ENCODE measurements around the gene GNAT1.

Gene GNAT1

GRCh38 chr3:50215529-50215928, 24.1 kb downstream of the GNAT1 start:
- Histone ChIP-seq H3K9me3 (ENCODE audit: control insufficient read depth in 1 of 2, low read length in 2 of 2) (no peaks in the 10 kb centered on the region), H3K4me1 (ENCODE audit: control insufficient read depth in 1 of 2, insufficient read depth in 2 of 2, low read length in 2 of 2) (no peaks in the 10 kb centered on the region), H3K27ac (ENCODE audit: low read length) (no peak overlapping the region), H3K4me3 (ENCODE audit: low read depth in 1 of 2, low read length in 2 of 2) (no peak overlapping the region), H3K27me3 (ENCODE audit: low read depth, low read length) (no peaks in the 10 kb centered on the region), H3K36me3 (ENCODE audit: control insufficient read depth in 1 of 2, insufficient read depth in 2 of 2, low read length in 2 of 2) (no peaks in the 10 kb centered on the region)

DNA sequence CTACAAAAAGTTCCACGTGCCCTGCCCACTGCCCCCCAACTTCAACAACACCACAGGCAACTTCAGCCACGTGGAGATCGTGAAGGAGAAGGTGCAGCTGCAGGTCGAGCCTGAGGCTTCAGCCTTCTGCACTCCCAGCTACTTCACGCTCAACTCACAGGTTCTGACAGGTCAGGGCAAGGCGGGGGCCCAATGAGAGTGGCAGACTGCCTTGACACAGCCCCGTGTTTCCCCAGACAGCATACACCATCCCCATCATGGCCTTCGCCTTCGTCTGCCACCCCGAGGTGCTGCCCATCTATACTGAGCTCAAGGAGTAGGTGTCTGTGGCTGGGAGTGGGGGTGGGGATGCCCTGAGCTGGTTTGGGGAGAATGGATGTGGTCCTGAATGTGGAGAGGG, 26.3 kb downstream of the GNAT1 start:
- Histone ChIP-seq H3K27ac (ENCODE audit: low read length) (no peak overlapping the region), H3K36me3 (ENCODE audit: control insufficient read depth in 1 of 2, insufficient read depth in 2 of 2, low read length in 2 of 2) (no peaks in the 10 kb centered on the region), H3K27me3 (ENCODE audit: low read depth, low read length) (no peaks in the 10 kb centered on the region), H3K9me3 (ENCODE audit: control insufficient read depth in 1 of 2, low read length in 2 of 2) (no peaks in the 10 kb centered on the region), H3K4me3 (ENCODE audit: low read depth in 1 of 2, low read length in 2 of 2) (no peak overlapping the region), H3K4me1 (ENCODE audit: control insufficient read depth in 1 of 2, insufficient read depth in 2 of 2, low read length in 2 of 2) (no peaks in the 10 kb centered on the region)

GRCh38 chr3:50218448-50218847, 27.0 kb downstream of the GNAT1 start:
- Histone ChIP-seq H3K4me3 (ENCODE audit: low read depth in 1 of 2, low read length in 2 of 2) (no peak overlapping the region), H3K4me1 (ENCODE audit: control insufficient read depth in 1 of 2, insufficient read depth in 2 of 2, low read length in 2 of 2) (no peaks in the 10 kb centered on the region), H3K9me3 (ENCODE audit: control insufficient read depth in 1 of 2, low read length in 2 of 2) (no peaks in the 10 kb centered on the region), H3K27ac (ENCODE audit: low read length) (no peak overlapping the region), H3K36me3 (ENCODE audit: control insufficient read depth in 1 of 2, insufficient read depth in 2 of 2, low read length in 2 of 2) (no peaks in the 10 kb centered on the region), H3K27me3 (ENCODE audit: low read depth, low read length) (no peaks in the 10 kb centered on the region)

- Histone ChIP-seq H3K4me3 (ENCODE audit: low read depth in 1 of 2, low read length in 2 of 2) (no peak overlapping the region), H3K27me3 (ENCODE audit: low read depth, low read length) (no peaks in the 10 kb centered on the region), H3K27ac (ENCODE audit: low read length) (no peak overlapping the region), H3K9me3 (ENCODE audit: control insufficient read depth in 1 of 2, low read length in 2 of 2) (no peaks in the 10 kb centered on the region), H3K4me1 (ENCODE audit: control insufficient read depth in 1 of 2, insufficient read depth in 2 of 2, low read length in 2 of 2) (no peaks in the 10 kb centered on the region), H3K36me3 (ENCODE audit: control insufficient read depth in 1 of 2, insufficient read depth in 2 of 2, low read length in 2 of 2) (no peaks in the 10 kb centered on the region)
Observed at GRCh38 chr3:50219285-50219684, 27.9 kb downstream of the GNAT1 start.

DNA sequence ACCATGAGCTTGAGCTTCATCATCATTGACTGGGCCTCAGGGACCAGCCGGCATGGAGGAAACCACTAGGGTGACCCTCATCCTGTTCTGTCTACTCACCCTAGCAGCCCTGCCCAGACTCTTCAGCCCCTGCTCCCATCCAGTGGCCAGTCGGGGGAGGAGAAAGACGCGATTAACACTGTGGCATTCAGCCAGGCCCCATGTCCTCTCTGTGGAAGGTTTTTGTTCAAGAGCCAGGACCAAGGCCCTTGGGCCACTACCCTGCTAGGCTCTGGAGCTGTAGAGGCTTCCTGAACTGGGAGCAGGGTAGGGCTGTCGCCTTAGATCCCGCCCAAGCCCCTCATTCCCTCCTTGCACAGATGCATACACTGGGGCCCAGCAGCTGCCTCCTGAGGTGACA, 28.7 kb downstream of the GNAT1 start:
- no peak overlapping the region for H3K4me3 ChIP-seq (ENCODE audit: low read depth in 1 of 2, low read length in 2 of 2)
- no peaks in the 10 kb centered on the region for H3K27me3 ChIP-seq (ENCODE audit: low read depth, low read length)
- H3K4me1 ChIP-seq (ENCODE audit: control insufficient read depth in 1 of 2, insufficient read depth in 2 of 2, low read length in 2 of 2): no peaks in the 10 kb centered on the region
- H3K27ac ChIP-seq (ENCODE audit: low read length): no peak overlapping the region
- no peaks in the 10 kb centered on the region for H3K9me3 ChIP-seq (ENCODE audit: control insufficient read depth in 1 of 2, low read length in 2 of 2)
- no peaks in the 10 kb centered on the region for H3K36me3 ChIP-seq (ENCODE audit: control insufficient read depth in 1 of 2, insufficient read depth in 2 of 2, low read length in 2 of 2)

DNA sequence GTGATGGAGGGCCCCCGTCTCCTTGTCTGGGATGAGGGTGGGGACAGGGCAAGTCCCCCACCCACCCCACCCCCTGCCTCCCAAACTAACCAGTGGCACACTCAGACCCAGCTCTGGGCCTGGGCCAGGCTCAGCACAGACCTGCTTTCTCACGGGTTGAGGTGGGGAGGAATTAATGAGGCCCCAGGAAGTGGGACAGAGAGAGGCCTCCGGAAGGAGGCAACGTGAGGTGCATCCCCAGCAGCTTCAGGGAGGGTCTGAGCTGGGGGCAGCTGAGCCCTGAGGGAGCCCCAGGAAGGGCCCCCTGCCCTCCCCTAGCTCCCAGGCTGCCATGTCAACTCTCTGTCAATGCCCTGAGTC, 29.6 kb downstream of the GNAT1 start:
- no peaks in the 10 kb centered on the region for H3K9me3 ChIP-seq (ENCODE audit: control insufficient read depth in 1 of 2, low read length in 2 of 2)
- no peaks in the 10 kb centered on the region for H3K27me3 ChIP-seq (ENCODE audit: low read depth, low read length)
- no peak overlapping the region for H3K4me3 ChIP-seq (ENCODE audit: low read depth in 1 of 2, low read length in 2 of 2)
- no peak overlapping the region for H3K27ac ChIP-seq (ENCODE audit: low read length)
- H3K4me1 ChIP-seq (ENCODE audit: control insufficient read depth in 1 of 2, insufficient read depth in 2 of 2, low read length in 2 of 2): peaks cover 0 to under 1% of the 10 kb centered on the region in 2 donors
- H3K36me3 ChIP-seq (ENCODE audit: control insufficient read depth in 1 of 2, insufficient read depth in 2 of 2, low read length in 2 of 2): no peaks in the 10 kb centered on the region

GRCh38 chr3:50221411-50222168, 30.2 kb downstream of the GNAT1 start:
- H3K4me1 ChIP-seq (ENCODE audit: control insufficient read depth in 1 of 2, insufficient read depth in 2 of 2, low read length in 2 of 2): peaks cover 0 to 4% of the 10 kb centered on the region in 2 donors
- no peak overlapping the region for H3K4me3 ChIP-seq (ENCODE audit: low read depth in 1 of 2, low read length in 2 of 2)
- no peaks in the 10 kb centered on the region for H3K27me3 ChIP-seq (ENCODE audit: low read depth, low read length)
- H3K27ac ChIP-seq (ENCODE audit: low read length): no peak overlapping the region
- no peaks in the 10 kb centered on the region for H3K9me3 ChIP-seq (ENCODE audit: control insufficient read depth in 1 of 2, low read length in 2 of 2)
- no peaks in the 10 kb centered on the region for H3K36me3 ChIP-seq (ENCODE audit: control insufficient read depth in 1 of 2, insufficient read depth in 2 of 2, low read length in 2 of 2)

- peaks cover 0 to 9% of the 10 kb centered on the region in 2 donors for H3K4me1 ChIP-seq (ENCODE audit: control insufficient read depth in 1 of 2, insufficient read depth in 2 of 2, low read length in 2 of 2)
- no peaks in the 10 kb centered on the region for H3K9me3 ChIP-seq (ENCODE audit: control insufficient read depth in 1 of 2, low read length in 2 of 2)
- H3K36me3 ChIP-seq (ENCODE audit: control insufficient read depth in 1 of 2, insufficient read depth in 2 of 2, low read length in 2 of 2): no peaks in the 10 kb centered on the region
- no peaks in the 10 kb centered on the region for H3K27me3 ChIP-seq (ENCODE audit: low read depth, low read length)
- H3K27ac ChIP-seq (ENCODE audit: low read length): no peak overlapping the region
- H3K4me3 ChIP-seq (ENCODE audit: low read depth in 1 of 2, low read length in 2 of 2): no peak overlapping the region
Observed at GRCh38 chr3:50222169-50222528, 30.7 kb downstream of the GNAT1 start.

DNA sequence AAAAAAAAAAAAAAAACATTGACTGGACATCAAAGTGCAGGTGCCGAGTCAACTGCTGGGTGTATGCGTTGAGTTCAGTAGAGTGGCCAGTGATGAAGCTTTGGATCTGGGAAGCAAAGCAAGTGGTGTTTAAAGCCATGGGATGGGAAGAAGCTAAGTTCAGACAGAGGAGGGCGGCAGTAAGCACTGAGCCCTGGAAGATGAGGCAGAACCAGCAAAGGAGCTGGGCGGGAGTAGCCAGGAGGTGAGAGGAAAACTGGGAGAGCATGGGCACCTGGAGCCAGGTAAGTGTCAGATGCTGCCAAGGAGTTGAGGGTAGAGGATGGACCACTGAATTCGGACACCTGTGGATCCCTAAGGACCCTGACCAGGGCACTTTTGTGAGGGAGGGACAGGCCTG, 33.2 kb downstream of the GNAT1 start:
- H3K4me1 ChIP-seq (ENCODE audit: control insufficient read depth in 1 of 2, insufficient read depth in 2 of 2, low read length in 2 of 2): peaks cover 0 to 19% of the 10 kb centered on the region in 2 donors
- no peaks in the 10 kb centered on the region for H3K9me3 ChIP-seq (ENCODE audit: control insufficient read depth in 1 of 2, low read length in 2 of 2)
- H3K27me3 ChIP-seq (ENCODE audit: low read depth, low read length): no peaks in the 10 kb centered on the region
- H3K36me3 ChIP-seq (ENCODE audit: control insufficient read depth in 1 of 2, insufficient read depth in 2 of 2, low read length in 2 of 2): no peaks in the 10 kb centered on the region
- H3K27ac ChIP-seq (ENCODE audit: low read length): no peak overlapping the region
- H3K4me3 ChIP-seq (ENCODE audit: low read depth in 1 of 2, low read length in 2 of 2): no peak overlapping the region

DNA sequence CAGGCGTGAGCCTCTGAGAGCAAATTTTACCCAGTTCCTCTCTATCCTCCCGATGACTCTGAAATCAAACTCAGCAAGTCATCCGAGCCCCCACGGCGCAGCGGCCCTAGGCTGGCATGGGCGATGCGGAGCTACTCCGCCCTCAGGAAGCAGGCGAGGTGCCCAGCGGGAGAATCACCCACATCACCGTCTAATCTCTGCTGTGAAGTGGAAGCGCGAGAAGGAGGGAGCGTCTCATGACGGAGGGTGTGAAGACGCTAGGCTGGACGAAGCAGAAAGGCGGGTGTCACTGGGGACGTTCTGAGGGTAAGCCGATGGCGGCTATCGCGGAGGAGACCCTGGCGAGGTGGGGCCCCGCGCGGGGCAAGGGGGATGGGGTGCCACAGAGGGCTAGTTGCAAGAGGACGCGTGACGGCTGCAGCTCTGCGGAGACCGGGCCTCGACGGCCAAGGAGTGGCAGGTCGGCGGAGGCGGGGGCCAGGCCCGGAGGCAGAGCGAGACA, 35.5 kb downstream of the GNAT1 start:
- Histone ChIP-seq H3K4me1 (ENCODE audit: control insufficient read depth in 1 of 2, insufficient read depth in 2 of 2, low read length in 2 of 2) (peaks cover 0 to 19% of the 10 kb centered on the region in 2 donors), H3K27ac (ENCODE audit: low read length) (no peak overlapping the region), H3K4me3 (ENCODE audit: low read depth in 1 of 2, low read length in 2 of 2) (peak overlapping the region; percentile 53 to 81)

GRCh38 chr3:50227390-50228183, 36.2 kb downstream of the GNAT1 start:
- H3K4me1 ChIP-seq (ENCODE audit: control insufficient read depth in 1 of 2, insufficient read depth in 2 of 2, low read length in 2 of 2): peaks cover 0 to 19% of the 10 kb centered on the region in 2 donors
- H3K27me3 ChIP-seq (ENCODE audit: low read depth, low read length): no peaks in the 10 kb centered on the region
- H3K9me3 ChIP-seq (ENCODE audit: control insufficient read depth in 1 of 2, low read length in 2 of 2): no peaks in the 10 kb centered on the region
- H3K4me3 ChIP-seq (ENCODE audit: low read depth in 1 of 2, low read length in 2 of 2): peak overlapping the region; percentile 81 to 85
- peak overlapping the region; percentile 75 for H3K27ac ChIP-seq (ENCODE audit: low read length)
- no peaks in the 10 kb centered on the region for H3K36me3 ChIP-seq (ENCODE audit: control insufficient read depth in 1 of 2, insufficient read depth in 2 of 2, low read length in 2 of 2)

More for the DNA sequence above, 35.5 kb downstream of the GNAT1 start:
- H3K36me3 ChIP-seq (ENCODE audit: control insufficient read depth in 1 of 2, insufficient read depth in 2 of 2, low read length in 2 of 2): no peaks in the 10 kb centered on the region
- no peaks in the 10 kb centered on the region for H3K9me3 ChIP-seq (ENCODE audit: control insufficient read depth in 1 of 2, low read length in 2 of 2)
- no peaks in the 10 kb centered on the region for H3K27me3 ChIP-seq (ENCODE audit: low read depth, low read length)

Measured in muscle layer of duodenum (tissue), 2 donors.